ENCODE data around the gene KRT2.

KRT2 gene

GRCh38 chr12:52651726-52652261 is at the start of gene KRT2:
TSS of gene KRT2 (minus strand) at chr12:52652211. CDS start at chr12:52652142, 69 bp downstream.
- no peak for DNase-seq

- DNase-seq, result no peak
Observed at GRCh38 chr12:52701281-52701680, 49.3 kb upstream of the KRT2 start.

DNA sequence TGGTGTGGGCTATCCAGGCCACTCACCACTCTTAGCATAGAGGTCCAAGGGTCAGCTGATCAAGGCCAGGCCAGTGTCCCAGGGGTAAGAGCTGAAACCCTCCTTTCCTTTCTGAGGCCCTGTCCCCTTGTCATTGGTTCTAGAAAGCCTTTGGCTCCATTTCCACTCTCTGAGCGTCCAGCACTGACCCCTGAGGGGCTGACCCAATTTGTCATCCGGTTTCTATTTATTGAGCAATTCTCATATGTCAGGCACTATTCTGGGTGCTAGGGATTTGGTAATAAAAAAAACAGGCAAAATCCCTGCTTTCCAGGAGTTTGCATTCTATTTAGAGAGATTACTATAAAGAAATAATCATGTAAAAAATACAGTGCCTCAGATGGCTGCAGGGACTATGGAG is 47.9 kb upstream of the KRT2 start:
- no peak for DNase-seq

DNA sequence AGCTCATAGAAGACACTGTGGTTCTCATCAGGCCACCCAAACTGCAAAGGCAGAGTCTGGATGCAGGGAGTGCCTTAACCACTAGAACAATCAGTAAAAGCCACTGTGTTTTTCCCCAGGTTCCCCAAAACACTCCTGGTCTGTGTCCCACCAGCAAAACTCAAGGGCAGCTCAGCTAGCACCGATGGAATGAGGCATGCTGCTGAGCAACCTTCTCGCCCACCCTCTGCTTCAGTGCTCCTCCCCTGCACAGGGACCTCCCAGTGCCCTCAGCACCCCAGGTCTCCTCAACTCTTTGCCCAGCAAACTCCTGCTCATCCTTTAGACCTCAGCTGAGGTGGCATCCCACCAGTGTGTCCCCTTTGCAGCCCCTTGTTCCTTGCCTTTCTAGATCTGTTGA is 47.4 kb upstream of the KRT2 start:
- no peak for DNase-seq

- no peak for DNase-seq
Observed at GRCh38 chr12:52698651-52699340, 46.8 kb upstream of the KRT2 start.

GRCh38 chr12:52697058-52697582 is 45.1 kb upstream of the KRT2 start:
- no peak for DNase-seq

- no peak for DNase-seq
Observed at GRCh38 chr12:52696588-52696987, 44.6 kb upstream of the KRT2 start.

- DNase-seq, result no peak
Observed at GRCh38 chr12:52695039-52695438, 43.0 kb upstream of the KRT2 start.

GRCh38 chr12:52694151-52694550 is 42.1 kb upstream of the KRT2 start:
- no peak for DNase-seq

- no peak for DNase-seq
Observed at GRCh38 chr12:52693261-52693660, 41.2 kb upstream of the KRT2 start.

- DNase-seq, result no peak
Observed at GRCh38 chr12:52692254-52692653, 40.2 kb upstream of the KRT2 start.

DNA sequence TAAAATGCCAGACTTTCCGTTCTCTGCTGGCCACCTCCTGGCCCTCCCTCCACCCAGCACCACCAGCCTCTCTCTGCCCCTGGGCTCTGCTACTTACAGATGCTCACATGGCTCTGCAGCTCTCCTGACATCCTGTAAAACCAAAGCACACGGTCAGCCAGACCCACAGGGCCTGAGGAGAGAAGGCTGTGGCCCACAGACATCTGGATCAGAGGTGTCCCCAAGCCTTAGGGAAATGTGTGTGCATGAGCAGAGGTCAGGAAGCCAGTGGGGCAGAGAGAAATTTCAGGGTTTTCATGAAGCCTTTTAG is 39.8 kb upstream of the KRT2 start:
- no peak for DNase-seq

DNA sequence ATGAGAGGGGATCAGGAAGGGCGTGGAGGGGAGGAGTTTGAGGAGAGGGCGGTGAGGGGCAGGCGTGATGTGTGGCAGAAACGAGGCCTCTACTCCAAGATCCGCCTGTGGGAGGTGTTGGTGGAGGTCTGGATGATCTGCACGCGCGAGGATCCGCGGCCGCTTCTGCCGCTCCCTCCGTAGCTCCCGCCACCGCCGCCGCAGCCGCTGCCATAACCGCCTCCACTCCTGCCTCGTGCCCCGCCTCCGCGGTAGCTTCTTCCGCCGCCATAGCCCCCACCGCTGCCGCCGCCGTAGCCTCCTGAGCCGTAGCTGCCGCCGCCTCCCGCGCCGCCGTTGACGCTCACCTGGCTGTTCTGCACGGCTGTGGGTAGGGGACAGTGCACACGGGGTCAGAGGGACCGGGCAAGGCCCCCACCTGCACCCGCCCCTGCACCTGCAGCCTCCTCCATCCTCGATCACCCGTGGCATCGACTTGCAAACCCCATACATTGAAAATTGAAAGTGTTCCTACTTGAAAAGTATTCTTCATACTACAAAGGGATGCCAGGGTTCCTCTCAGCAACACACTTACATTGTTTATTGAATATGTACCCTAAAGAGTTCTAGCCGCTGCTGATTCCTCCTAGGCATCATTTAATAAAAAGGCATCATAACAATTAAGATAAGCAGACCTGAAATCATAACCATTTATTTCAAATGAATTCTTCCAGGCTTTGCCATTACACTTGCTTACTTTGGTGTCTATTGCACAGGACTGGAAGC is 39.2 kb upstream of the KRT2 start:
- DNase-seq, result peak; percentile 50 to 58

GRCh38 chr12:52690351-52691075 is 38.5 kb upstream of the KRT2 start:
- DNase-seq, result no peak

- no peak for DNase-seq
Observed at GRCh38 chr12:52689936-52690335, 37.9 kb upstream of the KRT2 start.

- no peak for DNase-seq
Observed at GRCh38 chr12:52689239-52689638, 37.2 kb upstream of the KRT2 start.

DNA sequence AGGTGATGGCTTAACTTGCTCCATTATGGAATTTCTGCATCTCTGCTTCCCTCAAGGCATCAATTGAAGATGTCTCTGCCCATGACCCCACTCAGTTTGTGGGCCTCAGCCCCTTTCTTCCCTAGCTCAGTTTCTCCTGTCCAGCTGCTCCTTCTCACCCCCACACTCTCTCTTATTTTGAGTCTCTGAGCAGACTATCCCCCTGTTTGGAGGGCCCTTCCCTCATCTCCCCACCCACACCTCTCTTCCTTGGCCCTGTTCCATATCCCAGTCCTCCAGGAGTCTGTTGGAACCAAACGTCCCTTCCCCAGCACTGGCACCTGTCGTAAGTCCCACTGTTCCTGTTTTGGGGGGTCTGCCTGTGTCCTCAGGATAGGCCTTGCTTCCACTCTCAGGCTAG is 36.5 kb upstream of the KRT2 start:
- no peak for DNase-seq

- no peak for DNase-seq
Observed at GRCh38 chr12:52687497-52688385, 35.7 kb upstream of the KRT2 start.

GRCh38 chr12:52686756-52687487 is 34.9 kb upstream of the KRT2 start:
- no peak for DNase-seq

- no peak for DNase-seq
Observed at GRCh38 chr12:52686063-52686462, 34.1 kb upstream of the KRT2 start.

- DNase-seq, result no peak
Observed at GRCh38 chr12:52685406-52685890, 33.4 kb upstream of the KRT2 start.

DNA sequence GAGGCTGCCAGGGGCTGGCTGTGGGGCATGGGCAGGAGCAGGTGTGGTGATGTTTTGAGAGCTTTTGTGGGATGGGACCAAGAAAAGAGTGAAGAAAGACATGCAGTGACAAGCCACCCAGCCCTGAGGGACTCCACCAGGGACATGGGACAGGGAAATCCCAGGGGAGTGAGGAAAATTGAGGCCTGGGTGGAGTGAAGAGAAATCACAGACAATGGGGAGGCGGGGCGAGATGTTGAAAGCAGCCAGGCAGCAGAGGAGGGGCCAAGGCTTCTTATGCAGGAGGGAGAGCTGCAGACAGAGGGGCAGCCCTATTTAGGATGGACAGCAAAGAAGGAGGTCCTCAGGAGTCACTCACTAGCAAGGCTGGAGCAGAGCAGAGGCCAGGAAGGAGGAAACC is 32.4 kb upstream of the KRT2 start:
- DNase-seq, result no peak

Measured in activated CD4-positive, alpha-beta T cell treated with anti-CD3 and anti-CD28 coated beads, Interleukin-2, amount 50 U/mL, for 48 hours (primary cell).